Activated CD4-positive, alpha-beta T cell treated with anti-CD3 and anti-CD28 coated beads, Interleukin-10, Interleukin-2, amounts not matched to agents 100 ng/mL and 50 ng/mL, durations not matched to agents 16 hours and 8 hours (primary cell): Measurements from ENCODE around the gene CAMTA1.
A peak's percentile ranks its signal among the peaks of the same experiment; 100 is the strongest.

Experiments used
- DNase-seq: peaks from one replicate; pipeline ENCODE4 v3.0.0-alpha.2; 2020

CAMTA1 gene

GRCh38 chr1:7533006-7533405, 747.8 kb downstream of the CAMTA1 start:
- DNase-seq, result no peak

DNA sequence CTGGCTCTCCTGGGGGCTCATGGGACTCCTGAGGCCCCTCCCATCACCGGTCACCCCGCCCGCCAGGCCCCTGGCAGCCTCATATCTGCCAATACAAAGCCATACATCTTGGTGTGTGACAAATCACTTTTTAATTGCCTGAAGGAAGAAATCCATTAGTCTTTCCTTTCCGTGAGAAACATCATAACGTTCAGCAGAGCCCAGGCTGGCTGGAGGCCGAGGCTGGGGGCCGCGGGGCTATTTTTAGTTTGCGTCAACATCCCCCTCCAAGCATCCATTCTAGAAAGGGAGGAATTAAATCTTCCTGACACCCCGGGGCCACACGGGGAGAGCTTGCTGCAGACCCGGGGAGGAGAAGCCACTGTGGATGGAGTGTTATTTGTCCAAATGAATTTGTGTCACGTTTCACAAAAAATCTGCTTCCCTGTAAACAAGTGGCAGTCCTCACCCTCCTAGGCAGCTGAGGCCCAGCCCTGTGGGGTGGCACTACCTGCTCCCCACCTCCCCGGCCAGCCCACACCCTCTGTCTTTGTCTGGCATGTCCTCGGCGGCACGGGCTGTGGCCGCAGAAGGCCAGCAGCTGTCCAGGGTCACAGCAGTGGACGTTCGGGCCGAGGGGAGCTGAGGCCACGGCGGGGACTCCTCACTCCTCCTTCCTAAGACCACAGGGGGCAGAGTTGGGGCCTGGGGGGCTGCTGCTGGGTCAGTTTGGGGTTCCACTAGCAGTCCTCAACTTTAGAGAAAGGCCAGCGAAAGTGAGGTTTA, 749.0 kb downstream of the CAMTA1 start:
- no peak for DNase-seq

DNA sequence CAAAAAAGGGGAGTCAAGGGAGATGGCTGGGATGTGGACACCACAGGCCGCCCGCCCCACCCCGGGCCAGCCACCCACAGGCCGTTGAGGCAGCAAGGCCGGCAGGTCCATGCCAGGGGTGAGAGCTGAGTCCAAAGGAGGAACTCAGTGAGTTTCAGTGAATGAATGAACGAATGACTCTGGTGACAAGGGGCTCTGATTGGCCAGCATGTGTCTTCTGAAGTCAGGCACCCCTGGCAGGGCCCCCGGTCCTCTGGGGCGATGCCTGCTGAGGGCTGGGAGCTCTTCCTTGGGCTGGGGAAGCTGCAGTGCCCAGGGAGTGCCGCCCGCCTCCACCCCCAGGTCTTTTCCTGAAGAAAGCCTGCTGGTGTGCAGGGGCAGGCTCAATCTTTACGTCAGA, 749.8 kb downstream of the CAMTA1 start:
- no peak for DNase-seq

- DNase-seq, result peak; percentile 7
These were observed 751.0 kb downstream of the CAMTA1 start for GRCh38 chr1:7535934-7536878.

DNA sequence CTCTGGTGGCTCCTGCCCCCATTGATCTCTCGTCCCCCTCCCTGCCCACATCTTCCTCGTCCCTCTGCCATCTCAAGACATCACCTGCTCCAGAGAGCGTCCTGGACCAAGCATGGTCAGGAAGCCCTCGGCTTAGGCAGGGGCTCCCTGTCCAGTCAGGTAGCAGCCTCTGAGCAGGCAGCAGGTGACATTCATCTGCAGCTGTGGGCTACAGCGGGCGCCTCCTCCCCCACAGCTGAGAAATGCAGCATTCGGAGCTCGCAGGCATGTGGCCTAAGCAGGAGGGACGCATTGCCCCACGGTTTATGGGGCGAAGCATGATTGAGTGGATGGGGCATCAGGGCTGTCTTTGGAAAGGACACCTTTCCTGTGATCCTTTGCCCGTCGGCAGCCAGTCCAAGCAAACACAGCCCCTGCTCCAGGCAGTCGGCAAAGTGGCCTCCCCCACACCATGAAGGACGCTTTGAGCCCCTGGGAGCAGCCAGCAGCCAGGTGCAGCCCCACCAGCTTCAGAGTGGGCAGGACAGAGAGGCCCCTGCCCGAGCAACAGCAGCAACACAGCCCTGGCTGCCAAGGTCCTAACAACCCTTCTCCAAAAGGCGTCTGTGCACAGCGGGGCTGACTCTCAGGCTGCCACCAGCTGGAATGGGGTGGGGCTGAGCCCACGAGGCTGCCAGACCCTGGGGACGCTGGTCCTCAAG, 751.8 kb downstream of the CAMTA1 start:
- DNase-seq, result no peak

DNA sequence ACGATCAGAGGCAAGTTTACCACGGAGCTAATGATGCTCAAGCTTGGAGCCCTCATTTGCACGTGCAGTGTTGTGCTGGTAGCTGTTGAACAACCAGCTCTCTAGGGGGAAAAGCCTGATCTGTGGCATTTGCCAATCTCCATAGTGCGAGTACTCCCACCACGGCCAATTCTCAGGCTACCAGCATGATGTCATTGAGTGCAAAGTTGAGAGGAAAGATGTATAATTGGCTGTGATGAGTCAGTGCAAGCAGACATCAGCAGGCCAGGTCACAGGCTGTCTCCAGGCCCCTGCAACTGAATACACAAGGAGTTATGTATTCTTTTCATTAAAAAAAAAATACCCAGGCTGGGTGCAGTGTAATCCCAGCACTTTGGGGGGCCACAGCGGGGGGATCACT, 752.8 kb downstream of the CAMTA1 start:
- no peak for DNase-seq

GRCh38 chr1:7538849-7539768, 753.9 kb downstream of the CAMTA1 start:
- DNase-seq, result no peak

DNA sequence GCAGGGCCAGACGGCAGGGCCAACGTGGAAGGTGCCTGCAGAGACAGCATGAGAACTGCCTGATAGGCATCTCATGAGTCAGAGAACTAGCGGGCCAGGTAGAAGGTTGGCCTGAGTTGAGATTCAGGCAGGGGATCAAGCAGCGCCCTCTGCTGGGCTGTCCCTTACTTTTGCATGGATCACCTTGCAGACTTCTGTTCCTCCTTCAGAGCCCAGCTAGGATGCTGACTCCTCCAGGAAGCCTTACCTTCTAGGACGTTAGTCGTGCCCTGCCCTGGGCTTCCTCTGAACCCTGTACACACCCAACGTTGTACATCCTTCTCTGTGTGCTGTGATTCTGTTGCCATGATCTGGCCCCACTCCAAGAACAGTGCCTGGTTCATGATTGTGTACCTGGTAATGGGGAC, 754.5 kb downstream of the CAMTA1 start:
- peak; percentile 43 for DNase-seq

DNA sequence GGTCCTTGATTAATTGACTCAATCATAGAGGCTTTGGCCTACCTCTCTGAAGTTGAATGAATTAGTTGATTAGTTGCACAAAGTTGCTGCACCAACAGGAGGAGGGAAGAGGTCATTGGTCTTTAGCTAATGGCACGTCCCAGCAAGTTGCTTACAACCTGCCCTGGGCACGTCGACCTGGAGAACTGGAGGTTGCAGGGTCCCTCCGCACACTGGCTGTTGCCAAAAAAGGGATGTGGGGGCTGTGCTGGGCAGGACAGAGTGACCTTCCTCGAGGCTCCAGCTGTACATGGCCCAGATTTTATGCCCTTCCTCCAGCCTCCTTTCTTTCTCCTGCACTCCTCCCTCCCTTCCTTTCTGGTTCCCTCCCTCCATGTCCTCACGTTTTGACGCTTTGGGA, 755.6 kb downstream of the CAMTA1 start:
- no peak for DNase-seq

GRCh38 chr1:7541629-7542028, 756.4 kb downstream of the CAMTA1 start:
- no peak for DNase-seq

- no peak for DNase-seq
These were observed 758.5 kb downstream of the CAMTA1 start for GRCh38 chr1:7543718-7544090.

DNA sequence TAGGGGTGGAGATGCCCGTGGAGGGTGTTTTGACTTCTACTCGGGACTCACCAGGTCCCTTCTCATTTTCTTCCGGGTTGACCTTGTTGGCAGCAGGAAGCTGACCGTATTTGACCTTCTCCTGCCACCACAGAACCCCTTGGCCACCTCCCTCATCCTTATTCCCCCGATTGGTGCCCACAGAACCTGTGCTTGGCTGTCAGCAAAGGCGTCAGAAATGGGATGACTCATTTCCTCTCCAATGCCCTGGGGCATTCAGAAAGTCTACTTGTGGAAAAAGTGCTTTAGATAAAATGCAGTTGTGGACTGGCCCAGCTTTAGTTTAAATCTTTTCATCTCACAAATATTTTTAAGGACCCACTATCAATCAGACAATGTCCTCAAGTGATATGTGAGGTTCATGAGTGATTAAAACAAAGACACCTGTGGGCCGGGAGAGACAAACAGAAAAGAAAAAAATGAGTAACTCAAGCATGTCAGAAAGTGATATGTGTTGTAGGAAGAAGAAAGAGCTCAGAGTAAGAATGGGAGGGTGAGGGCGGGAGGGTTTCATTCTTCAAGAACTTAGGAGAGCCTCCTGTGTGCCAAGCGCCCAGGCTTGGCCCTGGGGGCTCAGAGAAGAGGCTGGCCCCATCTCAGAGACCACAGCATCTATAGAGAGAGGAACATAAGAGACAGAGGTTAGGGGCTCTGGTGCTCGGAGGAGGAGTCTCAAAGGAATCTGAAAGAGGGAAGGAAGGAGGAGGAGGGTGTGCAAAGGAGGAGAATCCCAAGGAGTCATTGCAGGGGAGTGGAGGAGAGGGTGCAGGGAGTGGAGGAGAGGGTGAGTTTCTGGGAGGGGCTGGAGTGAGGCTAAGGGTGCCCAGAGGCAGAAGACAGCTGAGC, 764.3 kb downstream of the CAMTA1 start:
- DNase-seq, result peak; percentile 92

DNA sequence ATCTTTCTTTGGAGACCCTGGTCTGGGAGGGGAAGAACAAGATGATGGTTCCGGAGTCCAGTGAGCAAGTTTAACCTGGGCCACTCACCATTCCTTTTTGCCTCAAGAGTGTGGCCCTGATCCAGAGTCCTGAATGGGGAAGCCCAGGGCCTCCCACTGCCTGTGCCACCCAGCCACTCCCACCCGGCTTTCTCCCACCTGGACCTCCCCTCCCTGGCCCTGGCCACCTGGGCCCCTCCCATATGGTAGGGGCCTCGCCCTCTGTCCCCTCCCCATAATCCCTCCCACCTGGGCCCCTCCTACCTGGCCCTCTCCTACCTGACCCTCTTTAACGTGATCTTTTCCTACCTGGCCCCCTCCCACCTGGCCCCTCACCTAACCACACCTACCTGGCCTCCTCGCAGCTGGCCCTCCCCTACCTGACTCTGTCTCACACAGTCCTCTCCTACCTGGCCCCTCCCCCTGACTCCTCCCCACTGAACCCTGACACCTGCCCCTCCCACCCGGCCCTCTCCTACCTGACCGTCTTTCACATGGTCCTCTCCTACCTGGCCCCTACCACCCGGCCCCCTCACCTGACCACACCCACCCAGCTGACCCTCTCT, 765.1 kb downstream of the CAMTA1 start:
- DNase-seq, result no peak

GRCh38 chr1:7550981-7551380, 765.7 kb downstream of the CAMTA1 start:
- DNase-seq, result no peak

GRCh38 chr1:7551442-7551841, 766.2 kb downstream of the CAMTA1 start:
- DNase-seq, result no peak

- no peak for DNase-seq
These were observed 767.1 kb downstream of the CAMTA1 start for GRCh38 chr1:7552402-7552801.

DNA sequence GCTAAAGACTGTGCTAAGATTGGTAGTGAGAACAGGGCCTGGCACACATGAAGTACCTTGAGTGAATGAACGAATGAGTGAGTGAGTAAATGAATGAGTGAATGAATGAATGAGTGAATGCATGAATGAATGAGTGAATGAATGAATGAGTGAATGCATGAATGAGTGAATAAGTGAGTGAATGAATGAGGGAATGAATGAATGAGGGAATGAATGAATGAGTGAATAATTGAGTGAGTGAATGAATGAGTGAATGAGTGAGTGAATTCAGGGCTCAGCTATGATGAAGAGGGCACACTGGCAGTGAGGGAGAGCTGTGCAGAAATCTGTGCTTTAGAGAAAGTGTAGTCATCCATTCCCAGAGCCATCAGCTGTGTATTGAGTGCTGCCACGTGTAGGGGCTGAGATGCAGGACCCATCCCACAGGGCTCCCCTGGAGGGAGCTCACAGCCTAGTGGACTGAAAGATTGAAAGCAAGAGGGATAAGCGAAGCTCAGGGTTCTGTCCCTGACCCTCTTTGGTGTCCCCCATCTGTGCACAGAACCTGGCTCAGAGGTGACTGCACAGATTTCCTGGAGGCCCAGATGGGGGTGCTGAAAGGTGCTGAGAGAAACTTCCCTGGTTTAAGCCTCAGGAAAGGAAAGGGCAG, 767.9 kb downstream of the CAMTA1 start:
- DNase-seq, result no peak

- no peak for DNase-seq
These were observed 769.4 kb downstream of the CAMTA1 start for GRCh38 chr1:7554385-7555235.
